ENCODE data around the gene SERTAD1.
"Not testable (repeated sequence)": the region's sequence is repeated elsewhere in the genome, so short reads cannot be mapped to it uniquely, and the experiment has no call there.

The SERTAD1 gene

GRCh38 chr19:40443131-40443999, 17.6 kb upstream of the SERTAD1 start:
- TF ChIP-seq CTCF (IDR thresholded peaks at IDR 0.05; ENCODE audit: low read depth, low read length, missing control alignments) = no peak
- peak overlapping the region; percentile 95 for H3K4me3 ChIP-seq (replicated peaks; ENCODE audit: low read depth, low read length)
- DNase-seq (ENCODE audit: extremely low read depth, low read depth) = peak; percentile 99

- no peak for DNase-seq (ENCODE audit: extremely low read depth, low read depth)
- no peak for TF ChIP-seq CTCF (IDR thresholded peaks at IDR 0.05; ENCODE audit: low read depth, low read length, missing control alignments)
- peak overlapping the region; percentile 95 for H3K4me3 ChIP-seq (replicated peaks; ENCODE audit: low read depth, low read length)
These were observed 16.7 kb upstream of the SERTAD1 start for GRCh38 chr19:40442328-40443130.

GRCh38 chr19:40441719-40442253, 16.0 kb upstream of the SERTAD1 start:
- H3K4me3 ChIP-seq (replicated peaks; ENCODE audit: low read depth, low read length) = peak overlapping the region; percentile 95
- no peak for TF ChIP-seq CTCF (IDR thresholded peaks at IDR 0.05; ENCODE audit: low read depth, low read length, missing control alignments)
- no peak for DNase-seq (ENCODE audit: extremely low read depth, low read depth)

GRCh38 chr19:40438284-40438683, 12.5 kb upstream of the SERTAD1 start:
- DNase-seq (ENCODE audit: extremely low read depth, low read depth) = no peak
- no peak for TF ChIP-seq CTCF (IDR thresholded peaks at IDR 0.05; ENCODE audit: low read depth, low read length, missing control alignments)
- no peak overlapping the region for H3K4me3 ChIP-seq (replicated peaks; ENCODE audit: low read depth, low read length)

- peak; percentile 71 for DNase-seq (ENCODE audit: extremely low read depth, low read depth)
These were observed 7.8 kb upstream of the SERTAD1 start for GRCh38 chr19:40433391-40434216.

GRCh38 chr19:40432760-40433159, 7.0 kb upstream of the SERTAD1 start:
- peak overlapping the region; percentile 45 for H3K4me3 ChIP-seq (replicated peaks; ENCODE audit: low read depth, low read length)

More at GRCh38 chr19:40433391-40434216, 7.8 kb upstream of the SERTAD1 start:
- TF ChIP-seq CTCF (IDR thresholded peaks at IDR 0.05; ENCODE audit: low read depth, low read length, missing control alignments) = no peak
- peak overlapping the region; percentile 45 for H3K4me3 ChIP-seq (replicated peaks; ENCODE audit: low read depth, low read length)

More at GRCh38 chr19:40432760-40433159, 7.0 kb upstream of the SERTAD1 start:
- not testable (repeated sequence) for DNase-seq (ENCODE audit: extremely low read depth, low read depth)
